Endothelial cell of umbilical vein (primary cell): ENCODE data around the gene RUNDC1. TPM values are rescaled to one million over a fixed set of nuclear protein-coding genes. Genes with fewer than 3 reads are reported as not detected.

Experiments used
- BruUV-seq: library from RNA; stranded (reverse); fragments of 400-500 nt; replicated peaks from 2 replicates; lab custom pipeline; 2021; lab: Mats Ljungman, UMichigan
- CTCF ChIA-PET: fragments of 300-600, 350-600 bp; sonication (Branson Sonifier 250); formaldehyde crosslinking; loops from one replicate; lab custom pipeline; 2021; ENCODE audit warnings: antibody characterized with exemption, inconsistent platforms; lab: Charles Lee
- POLR2A ChIA-PET: fragments of 300-600, 350-600 bp; sonication (Branson Sonifier 250); formaldehyde crosslinking; loops from one replicate; lab custom pipeline; 2021; ENCODE audit warnings: antibody characterized with exemption, inconsistent platforms; lab: Charles Lee
- DNase-seq: peaks from one replicate; pipeline ENCODE4 v3.0.0-alpha.2; 2011; ENCODE audit warnings: low read depth, low spot score
- FAIRE-seq: peaks from 2 replicates; lab custom pipeline; 2011; peaks lifted over from hg19 to GRCh38; lab: Jason Lieb, UNC
- H2AFZ ChIP-seq: 2 replicates; pipeline ENCODE4 v1.6.0; 2012; ENCODE audit warnings: low read depth, low read length, control low read depth, inconsistent platforms
- H3K27ac ChIP-seq: 2 replicates; pipeline ENCODE4 v1.5.1; 2011; ENCODE audit warnings: low read depth, mild to moderate bottlenecking, control low read depth, low read length, moderate library complexity; ENCODE audit not compliant: insufficient read depth
- H3K27me3 ChIP-seq, 2 experiments: 2 replicates each; pipeline versions ENCODE4 v1.6.0 to v1.6.1; 2011; ENCODE audit warnings: low read length in 2 of 2, mixed read lengths in 1 of 2; ENCODE audit not compliant: control insufficient read depth in 2 of 2, insufficient read depth in 2 of 2
- H3K36me3 ChIP-seq, 2 experiments: 2 replicates in 1 of 2; 3 replicates in 1 of 2; pipeline ENCODE4 v1.5.1; 2011; ENCODE audit warnings: low read length in 2 of 2, mild to moderate bottlenecking in 1 of 2, moderate library complexity in 1 of 2; ENCODE audit not compliant: control insufficient read depth in 2 of 2, insufficient read depth in 2 of 2; ENCODE audit errors: extremely low read depth in 1 of 2
- H3K4me1 ChIP-seq: 3 replicates; pipeline ENCODE4 v1.5.1; 2011; ENCODE audit warnings: mild to moderate bottlenecking, low read length; ENCODE audit not compliant: control insufficient read depth, insufficient read depth; ENCODE audit errors: extremely low read depth
- H3K4me2 ChIP-seq: 2 replicates; pipeline ENCODE4 v1.6.1; 2011; ENCODE audit warnings: low read length, control low read depth, mixed read lengths; ENCODE audit not compliant: insufficient read depth
- H3K4me3 ChIP-seq, 3 experiments: fragments of 200-600 bp in 1 of 3; sonication (generic), shearing (Covaris generic) in 1 of 3; replicated peaks in 1 of 3; 2 replicates each; pipeline ENCODE4 v1.5.1; 2011 to 2016; ENCODE audit warnings: control low read depth in 3 of 3, low read length in 3 of 3, mild to moderate bottlenecking in 2 of 3, inconsistent platforms in 1 of 3, low read depth in 1 of 3, moderate library complexity in 1 of 3; ENCODE audit not compliant: insufficient read depth in 1 of 3
- H3K79me2 ChIP-seq: 2 replicates; pipeline ENCODE4 v1.6.0; 2012; ENCODE audit warnings: low read length, inconsistent platforms; ENCODE audit not compliant: control insufficient read depth, insufficient read depth
- H3K9ac ChIP-seq: replicated peaks from 2 replicates; pipeline ENCODE3; 2011; ENCODE audit warnings: low read length, control low read depth; ENCODE audit not compliant: insufficient read depth; ENCODE audit errors: extremely low read depth
- H3K9me1 ChIP-seq: replicated peaks from 3 replicates; pipeline ENCODE4 v1.6.0; 2011; ENCODE audit warnings: mild to moderate bottlenecking, low read length; ENCODE audit not compliant: control insufficient read depth, insufficient read depth; ENCODE audit errors: extremely low read depth
- H3K9me3 ChIP-seq: replicated peaks from 2 replicates; pipeline ENCODE4 v1.5.1; 2012; ENCODE audit warnings: low read length, inconsistent platforms; ENCODE audit not compliant: control insufficient read depth, insufficient read depth
- H4K20me1 ChIP-seq: replicated peaks from 2 replicates; pipeline ENCODE3; 2011; ENCODE audit warnings: mild to moderate bottlenecking, low read length; ENCODE audit not compliant: control insufficient read depth, insufficient read depth; ENCODE audit errors: extremely low read depth
- FOS ChIP-seq: IDR thresholded peaks from 2 replicates; pipeline ENCODE4 v1.6.1; 2011; ENCODE audit warnings: mild to moderate bottlenecking, low read length, moderate library complexity, borderline replicate concordance; ENCODE audit not compliant: insufficient read depth
- dilution Hi-C: fragments of 300-500 bp; cut with MboI; formaldehyde crosslinking; loops from one replicate; pipeline ENCODE4 v1.15.0; 2019; ENCODE audit warnings: low sequenced_read_pairs; ENCODE audit not compliant: extremely low pct_ligation_motif_present
- intact Hi-C: fragments of 100-400 bp; cut with micrococcal nuclease; formaldehyde crosslinking; loops from one replicate; pipeline ENCODE4 v1.10.0; 2022
- polyA plus RNA-seq, 4 experiments: library from polyadenylated mRNA; depleted of rRNA in 3 of 4; stranded (reverse) in 3 of 4; unstranded in 1 of 4; fragments of >200 nt; gene quantifications; 2 replicates each; pipeline versions ENCODE4 v1.2.1 to v1.2.3, GENCODE V29; 2011 to 2012; ENCODE audit warnings: missing spikeins in 1 of 4
- total RNA-seq: library from RNA; stranded (reverse); gene quantifications from 2 replicates; pipeline ENCODE4 v1.2.3, GENCODE V29; 2021
- TF ChIP-seq, protein P1 (sequence below), 2 donors: IDR thresholded peaks; 1 replicate in 1 of 2; 2 replicates in 1 of 2; pipeline ENCODE4 v1.5.1; 2011; ENCODE audit warnings: low read length in 2 of 2, mild to moderate bottlenecking in 2 of 2, moderate library complexity in 2 of 2, control low read depth in 1 of 2, inconsistent platforms in 1 of 2, low read depth in 1 of 2; ENCODE audit not compliant: insufficient read depth in 1 of 2; ENCODE audit errors: extremely low read depth in 1 of 2

RUNDC1 gene
- total and polyA plus RNA-seq, 2 donors (not counting 3 experiments of a cell fraction or from before 2014, with no cell fraction given): 9.2 to 12.0 TPM

- Histone ChIP-seq H3K27ac (peak within 1 kb of the TSS; percentile 13), H3K36me3 (no peaks in the 10 kb centered on the region), H3K9me3 (no peaks in the 10 kb centered on the region), H3K4me2 (peak within 1 kb of the TSS; percentile 82), H3K27me3 (no peaks in the 10 kb centered on the region), H3K79me2 (peaks cover 18% of the 10 kb centered on the region), H4K20me1 (no peaks in the 10 kb centered on the region), H3K4me3 (peak within 1 kb of the TSS; percentile 32 to 59 (median 53)), H3K9ac (peak within 1 kb of the TSS; percentile 62), H3K9me1 (no peaks in the 10 kb centered on the region), H2AFZ (peak within 1 kb of the TSS; percentile 89), H3K4me1 (peaks cover 12% of the 10 kb centered on the region)
- CTCF ChIA-PET: interaction anchor here (0.7 to 3.4 kb wide), 32 partner anchors 9 to 459 kb away, joined by 3 to 27 read pairs (median 4); partner anchors contain the start of genes BRCA1, DHX8, IFI35 and NBR1
- DNase-seq: peak; percentile 93
- TF ChIP-seq FOS: no peak
- TF ChIP-seq, protein P1, sequence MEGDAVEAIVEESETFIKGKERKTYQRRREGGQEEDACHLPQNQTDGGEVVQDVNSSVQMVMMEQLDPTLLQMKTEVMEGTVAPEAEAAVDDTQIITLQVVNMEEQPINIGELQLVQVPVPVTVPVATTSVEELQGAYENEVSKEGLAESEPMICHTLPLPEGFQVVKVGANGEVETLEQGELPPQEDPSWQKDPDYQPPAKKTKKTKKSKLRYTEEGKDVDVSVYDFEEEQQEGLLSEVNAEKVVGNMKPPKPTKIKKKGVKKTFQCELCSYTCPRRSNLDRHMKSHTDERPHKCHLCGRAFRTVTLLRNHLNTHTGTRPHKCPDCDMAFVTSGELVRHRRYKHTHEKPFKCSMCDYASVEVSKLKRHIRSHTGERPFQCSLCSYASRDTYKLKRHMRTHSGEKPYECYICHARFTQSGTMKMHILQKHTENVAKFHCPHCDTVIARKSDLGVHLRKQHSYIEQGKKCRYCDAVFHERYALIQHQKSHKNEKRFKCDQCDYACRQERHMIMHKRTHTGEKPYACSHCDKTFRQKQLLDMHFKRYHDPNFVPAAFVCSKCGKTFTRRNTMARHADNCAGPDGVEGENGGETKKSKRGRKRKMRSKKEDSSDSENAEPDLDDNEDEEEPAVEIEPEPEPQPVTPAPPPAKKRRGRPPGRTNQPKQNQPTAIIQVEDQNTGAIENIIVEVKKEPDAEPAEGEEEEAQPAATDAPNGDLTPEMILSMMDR (IDR thresholded peaks at IDR 0.05; ENCODE audit: extremely low read depth in 1 of 2, insufficient read depth in 1 of 2, low read depth in 1 of 2, low read length in 2 of 2): peak; percentile 57 to 82
- POLR2A ChIA-PET: interaction anchor here (0.8 to 1.6 kb wide), 6 partner anchors 27 to 343 kb away, joined by 3 to 21 read pairs (median 5); no protein-coding TSS in a partner anchor
- BruUV-seq: no TSS peak
- dilution Hi-C loops (no loop called here), intact Hi-C loops (loop anchor here (1.0 to 2.0 kb wide), 3 partner anchors 100 to 188 kb away; partner anchors contain the start of gene BRCA1)
- peak; percentile 95 for FAIRE-seq
These were observed 44.3 kb downstream of the RUNDC1 start, which contains the start of gene RND2 for GRCh38 chr17:43024407-43025289. Gene RND2, plus strand, starts transcription at chr17:43025231. Its CDS starts 117 bp downstream, at chr17:43025348.
